ENCODE measurements around the gene TMEM260. TPM values are rescaled to one million over a fixed set of nuclear protein-coding genes. Genes with fewer than 3 reads are reported as not detected.
A peak's percentile ranks its signal among the peaks of the same experiment; 100 is the strongest.

Gene TMEM260
- total and polyA plus RNA-seq, 7 donors: 2.5 to 7.4 (median 3.8) TPM

DNA sequence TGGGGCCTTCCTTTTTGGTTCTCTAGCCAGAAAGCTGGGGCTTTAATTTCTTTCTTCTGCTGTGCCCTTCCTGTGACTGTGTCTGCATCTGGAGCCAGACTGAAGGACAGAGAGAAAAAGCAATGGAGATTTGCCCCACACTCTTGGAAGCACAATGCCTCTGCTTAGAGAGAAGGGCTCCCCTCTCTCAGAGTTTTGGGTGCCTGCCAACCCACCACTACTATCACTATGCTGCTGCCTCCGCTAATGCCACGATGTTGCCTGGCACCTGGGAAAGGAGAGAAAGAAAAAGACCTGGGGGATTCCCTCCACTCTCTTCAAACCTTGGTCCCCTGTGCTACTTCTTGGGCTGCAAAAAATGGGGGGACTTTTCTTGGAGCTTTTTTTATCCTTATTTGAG lies 52.6 kb downstream of the TMEM260 start:
- Histone ChIP-seq H3K27ac (no peak overlapping the region), H3K9me3 (peaks cover 25% of the 10 kb centered on the region), H3K36me3 (ENCODE audit: insufficient read depth in 1 of 2, low read depth in 1 of 2) (peaks cover 4 to 60% of the 10 kb centered on the region in 2 donors), H3K4me1 (peaks cover 7% of the 10 kb centered on the region), H3K27me3 (ENCODE audit: insufficient read depth in 3 of 3, low read length in 2 of 3) (no peaks in the 10 kb centered on the region), H3K4me3 (no peak overlapping the region)
- TF ChIP-seq CTCF (IDR thresholded peaks at IDR 0.05): no peak
- WGBS, 3 donors: 75 to 80% (median 78%) methylated on average over 2 of the region's 2 CpGs
- ATAC-seq: no peak
- intact Hi-C loops (cut with DNase I): loop anchor here in 1 of 2 donors (5.0 kb wide), 1 partner anchor 55 kb away; the partner anchor contains the start of gene TMEM260
- DNase-seq: no peak

DNA sequence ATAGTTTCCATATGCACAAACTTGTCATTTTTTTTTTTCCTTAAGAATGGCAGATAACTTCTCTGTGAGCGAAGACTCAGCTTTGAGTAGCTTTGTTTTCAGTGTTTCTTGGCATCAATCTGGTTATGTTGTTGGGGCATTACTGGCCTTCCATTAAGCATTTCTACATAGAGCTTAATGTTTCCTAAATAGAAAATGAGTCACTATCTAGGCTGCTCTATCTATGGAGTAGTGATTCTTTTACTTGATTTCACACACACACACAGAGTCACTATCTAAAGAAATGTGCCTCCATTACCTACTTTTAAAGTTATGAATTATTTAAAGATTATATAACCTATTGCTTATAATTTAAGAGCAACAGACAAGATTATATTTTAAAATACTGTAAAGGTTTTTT lies 53.9 kb downstream of the TMEM260 start:
- Histone ChIP-seq H3K27ac (no peak overlapping the region), H3K36me3 (ENCODE audit: insufficient read depth in 1 of 2, low read depth in 1 of 2) (peaks cover 6 to 62% of the 10 kb centered on the region in 2 donors)
- DNase-seq: no peak

GRCh38 chr14:56635041-56635440 lies 55.4 kb downstream of the TMEM260 start:
- WGBS, 3 donors: 97 to 100% (median 98%) methylated on average over 2 of the region's 2 CpGs
- Histone ChIP-seq H3K36me3 (ENCODE audit: insufficient read depth in 1 of 2, low read depth in 1 of 2) (peaks cover 6 to 72% of the 10 kb centered on the region in 2 donors), H3K9me3 (peaks cover 10% of the 10 kb centered on the region), H3K27ac (no peak overlapping the region), H3K4me1 (peaks cover 7% of the 10 kb centered on the region), H3K4me3 (no peak overlapping the region), H3K27me3 (ENCODE audit: insufficient read depth in 3 of 3, low read length in 2 of 3) (no peaks in the 10 kb centered on the region)
- no peak for TF ChIP-seq CTCF (IDR thresholded peaks at IDR 0.05)
- intact Hi-C loops (cut with DNase I): no loop called here
- ATAC-seq (no peak), DNase-seq (no peak)

More for the DNA sequence above, 53.9 kb downstream of the TMEM260 start:
- no peak for TF ChIP-seq CTCF (IDR thresholded peaks at IDR 0.05)
- H3K4me3 ChIP-seq: no peak overlapping the region
- peaks cover 21% of the 10 kb centered on the region for H3K9me3 ChIP-seq
- intact Hi-C loops (cut with DNase I): loop anchor here in 1 of 2 donors (5.0 kb wide), 1 partner anchor 56 kb away; the partner anchor contains the start of gene TMEM260
- 68 to 89% (median 82%) methylated on average over 1 of the region's 1 CpG for WGBS, 3 donors
- peak; percentile 66 to 92 (median 74) for ATAC-seq
- peaks cover 7% of the 10 kb centered on the region for H3K4me1 ChIP-seq
- H3K27me3 ChIP-seq (ENCODE audit: insufficient read depth in 3 of 3, low read length in 2 of 3): no peaks in the 10 kb centered on the region

- Histone ChIP-seq H3K27ac (no peak overlapping the region), H3K4me3 (no peak overlapping the region), H3K9me3 (no peaks in the 10 kb centered on the region), H3K4me1 (no peaks in the 10 kb centered on the region), H3K27me3 (ENCODE audit: insufficient read depth in 3 of 3, low read length in 2 of 3) (no peaks in the 10 kb centered on the region), H3K36me3 (ENCODE audit: insufficient read depth in 1 of 2, low read depth in 1 of 2) (peaks cover 4 to 19% of the 10 kb centered on the region in 2 donors)
- WGBS, 3 donors: 81 to 83% (median 83%) methylated on average over 2 of the region's 2 CpGs
- ATAC-seq: no peak
- no peak for DNase-seq
- TF ChIP-seq CTCF (IDR thresholded peaks at IDR 0.05): no peak
- intact Hi-C loops (cut with DNase I): no loop called here
Measured at GRCh38 chr14:56647493-56647892, 67.9 kb downstream of the TMEM260 start.

All from psoas muscle (tissue), 8 donors.